Right atrium auricular region (tissue), 2 donors: ENCODE results near the gene NDRG3. TPM values are rescaled to one million over a fixed set of nuclear protein-coding genes. Genes with fewer than 3 reads are reported as not detected.

Source experiments
- DNase-seq: peaks from one replicate; pipeline ENCODE4 v3.0.0-alpha.2; 2019; ENCODE audit warnings: low spot score
- H3K27ac ChIP-seq, 2 donors: fragments of 200-600 bp; sonication (generic); 1 replicate in 1 of 2; 2 replicates in 1 of 2; pipeline ENCODE4 v1.5.1; 2016 to 2019
- H3K27me3 ChIP-seq, 2 donors: fragments of 200-600 bp; sonication (generic); one replicate each; pipeline versions ENCODE4 v1.5.1 to v1.6.0; 2017 to 2019
- H3K36me3 ChIP-seq: fragments of 200-600 bp; sonication (generic); one replicate; pipeline ENCODE4 v1.5.1; 2016
- H3K4me1 ChIP-seq, 2 donors: fragments of 200-600 bp; sonication (generic); one replicate each; pipeline versions ENCODE4 v1.5.1 to v1.6.0; 2017 to 2019
- H3K4me3 ChIP-seq, 2 donors: fragments of 200-600 bp; sonication (generic); 1 replicate in 1 of 2; 2 replicates in 1 of 2; pipeline ENCODE4 v1.5.1; 2017 to 2019; ENCODE audit warnings: mild to moderate bottlenecking in 1 of 2, moderate library complexity in 1 of 2
- H3K9me3 ChIP-seq, 2 donors: fragments of 200-600 bp; sonication (generic); one replicate each; pipeline ENCODE4 v1.5.1; 2019
- CTCF ChIP-seq, 2 donors: fragments of 200-600 bp; sonication (generic); IDR thresholded peaks; one replicate each; pipeline ENCODE4 v1.5.1; 2019; ENCODE audit warnings: antibody characterized with exemption in 2 of 2
- total RNA-seq, 2 donors: library from RNA; depleted of rRNA; stranded (reverse); fragments of >200 nt; gene quantifications; one replicate each; pipeline ENCODE4 v1.1.0, GENCODE V29; 2016

Gene NDRG3
- total RNA-seq, 2 donors from 2014 or later: 19.7 to 33.9 TPM

- H3K36me3 ChIP-seq: no peaks in the 10 kb centered on the region
- peaks cover 0 to 23% of the 10 kb centered on the region in 2 donors for H3K4me1 ChIP-seq
- no peaks in the 10 kb centered on the region for H3K27me3 ChIP-seq
- H3K27ac ChIP-seq: peak within 1 kb of the TSS; percentile 95 to 99
- H3K4me3 ChIP-seq: peak within 1 kb of the TSS; percentile 62 to 73
- no peak for TF ChIP-seq CTCF (IDR thresholded peaks at IDR 0.05)
- peak; percentile 99 for DNase-seq
- H3K9me3 ChIP-seq: no peaks in the 10 kb centered on the region
Observed at GRCh38 chr20:36773597-36774390, 27.9 kb upstream of the NDRG3 start, which contains the start of gene DSN1. TSS of gene DSN1 (minus strand) at chr20:36773763. CDS start at chr20:36771458, 2,305 bp downstream.

- Histone ChIP-seq H3K4me3 (peak overlapping the region; percentile 62 to 73), H3K9me3 (no peaks in the 10 kb centered on the region), H3K4me1 (peaks cover 0 to 23% of the 10 kb centered on the region in 2 donors), H3K27ac (peak overlapping the region; percentile 95 to 99), H3K36me3 (no peaks in the 10 kb centered on the region), H3K27me3 (no peaks in the 10 kb centered on the region)
- DNase-seq: no peak
- TF ChIP-seq CTCF (IDR thresholded peaks at IDR 0.05): no peak
Observed at GRCh38 chr20:36773107-36773596, 27.3 kb upstream of the NDRG3 start.

GRCh38 chr20:36770680-36771079, 24.8 kb upstream of the NDRG3 start:
- Histone ChIP-seq H3K36me3 (no peaks in the 10 kb centered on the region), H3K27ac (no peak overlapping the region), H3K9me3 (no peaks in the 10 kb centered on the region), H3K27me3 (no peaks in the 10 kb centered on the region), H3K4me1 (peaks cover 0 to 23% of the 10 kb centered on the region in 2 donors), H3K4me3 (no peak overlapping the region)
- DNase-seq: no peak
- TF ChIP-seq CTCF (IDR thresholded peaks at IDR 0.05): no peak

GRCh38 chr20:36768768-36769430, 23.0 kb upstream of the NDRG3 start:
- no peaks in the 10 kb centered on the region for H3K36me3 ChIP-seq
- H3K9me3 ChIP-seq: no peaks in the 10 kb centered on the region
- H3K27me3 ChIP-seq: no peaks in the 10 kb centered on the region
- H3K4me3 ChIP-seq: no peak overlapping the region
- DNase-seq: no peak
- peaks cover 0 to 10% of the 10 kb centered on the region in 2 donors for H3K4me1 ChIP-seq
- peak overlapping the region in 1 of 2 donors; percentile 14 for H3K27ac ChIP-seq
- no peak for TF ChIP-seq CTCF (IDR thresholded peaks at IDR 0.05)

GRCh38 chr20:36761125-36761524, 15.2 kb upstream of the NDRG3 start:
- Histone ChIP-seq H3K36me3 (no peaks in the 10 kb centered on the region), H3K4me1 (peaks cover 0 to 21% of the 10 kb centered on the region in 2 donors), H3K9me3 (no peaks in the 10 kb centered on the region), H3K4me3 (no peak overlapping the region), H3K27me3 (no peaks in the 10 kb centered on the region), H3K27ac (no peak overlapping the region)
- no peak for DNase-seq
- TF ChIP-seq CTCF (IDR thresholded peaks at IDR 0.05): no peak
